ENCODE results near the gene GCAT. TPM values are rescaled to one million over a fixed set of nuclear protein-coding genes. Genes with fewer than 3 reads are reported as not detected.
A peak's percentile ranks its signal among the peaks of the same experiment; 100 is the strongest.

GCAT gene
- total and polyA plus RNA-seq, 10 of the 15 experiments (the other 5 are each of a cell fraction or from before 2014, with no cell fraction given) = 0.95 to 34.3 (median 15.3) TPM

DNA sequence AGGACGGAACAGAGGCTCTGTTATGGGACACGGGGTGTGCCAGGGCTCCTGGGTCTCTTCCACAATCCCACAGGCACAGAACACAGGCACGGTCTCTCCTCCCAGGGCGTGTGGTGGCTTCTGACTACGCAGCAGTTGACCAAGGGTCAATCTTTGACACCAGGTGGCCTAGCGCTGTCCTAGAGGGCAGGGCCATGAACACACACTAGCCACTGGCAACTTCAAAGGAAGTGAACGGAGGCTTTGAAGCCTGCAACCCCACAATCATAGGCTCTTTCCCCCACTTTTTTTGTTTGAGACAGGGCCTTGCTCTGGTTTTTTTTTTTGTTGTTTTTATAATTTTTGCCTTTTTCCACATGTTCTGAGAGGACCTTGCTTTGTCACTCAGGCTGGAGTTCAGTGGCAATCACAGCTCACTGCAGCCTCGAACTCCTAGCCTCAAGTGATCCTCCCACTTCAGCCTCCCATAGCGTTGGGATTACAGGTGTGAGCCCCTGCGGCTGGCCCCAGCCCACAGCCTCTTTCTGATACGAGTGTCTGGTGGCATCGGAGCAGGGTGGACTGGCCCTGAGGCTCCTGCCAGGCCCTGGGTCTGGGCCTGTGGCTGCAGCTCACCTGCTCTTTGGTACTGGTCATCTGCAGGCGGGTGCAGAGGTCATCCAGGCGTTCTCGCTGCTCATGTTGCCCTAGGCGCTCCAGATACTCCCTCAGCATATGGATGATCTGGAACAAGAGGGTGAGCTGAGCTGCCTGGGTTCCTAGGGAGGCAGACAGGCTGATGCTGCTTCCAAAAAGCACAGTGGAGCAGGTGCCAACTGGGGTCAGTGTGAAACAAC is 24.5 kb downstream of the GCAT start (continued):
- TF ChIP-seq MYC (IDR thresholded peaks at IDR 0.05; ENCODE audit: insufficient read depth, insufficient read length, insufficient replicate concordance, low read length, severe bottlenecking) = no peak

GRCh38 chr22:37842015-37842793 is 34.5 kb downstream of the GCAT start:
- H3K9me3 ChIP-seq (replicated peaks; ENCODE audit: control insufficient read depth, insufficient read depth, low read length) = no peaks in the 10 kb centered on the region; the same call in 1 of the 3 replicates
- ChIA-PET SMC1A (ENCODE audit: uncharacterized antibody, unreplicated experiment) (interaction anchor here (1.0 kb wide), 1 partner anchor 8 kb away, joined by 4 read pairs; no protein-coding TSS in a partner anchor), RAD21 (ENCODE audit: unreplicated experiment) (interaction anchor here (0.8 kb wide), 1 partner anchor 59 kb away, joined by 3 read pairs; no protein-coding TSS in a partner anchor), CTCF (interaction anchor here (0.8 to 4.6 kb wide), 6 partner anchors 10 to 250 kb away, joined by 3 to 32 read pairs (median 3); no protein-coding TSS in a partner anchor), POLR2A (interaction anchor here (0.9 to 1.2 kb wide), 2 partner anchors 15 to 35 kb away, joined by 3 to 4 read pairs; partner anchors contain the start of gene GCAT)
- H2AFZ ChIP-seq (ENCODE audit: control insufficient read depth, low read depth, low read length) = no peak overlapping the region
- FAIRE-seq (no peak), DNase-seq (ENCODE audit: low read depth, low spot score) (no peak), ATAC-seq (no peak)
- in situ Hi-C loops (cut with MboI) (no loop called here), intact Hi-C loops (cut with micrococcal nuclease; ENCODE audit: unreplicated experiment) (loop anchor here (10.0 kb wide), 1 partner anchor 913 kb away; the partner anchor contains the start of gene SUN2)
- 94% methylated on average over 9 of the region's 10 CpGs for WGBS (ENCODE audit: insufficient coverage, insufficient replicate concordance, low lambda C conversion rate, missing lambda C conversion rate)
- H3K36me3 ChIP-seq (ENCODE audit: control insufficient read depth in 2 of 2, insufficient read depth in 2 of 2, low read length in 1 of 2) = peaks cover 3 to 4% of the 10 kb centered on the region in 2 experiments; a peak in 3 of 4 replicates
- peak overlapping the region; percentile 48; the same call in 1 of the 2 replicates for H3K4me2 ChIP-seq (ENCODE audit: control insufficient read depth, insufficient read depth)
- no peaks in the 10 kb centered on the region for H4K20me1 ChIP-seq (ENCODE audit: control insufficient read depth, insufficient read depth)
- no peak overlapping the region for H3K9ac ChIP-seq (ENCODE audit: control insufficient read depth, insufficient read depth, low read length)
- H3K4me3 ChIP-seq = peak overlapping the region; percentile 86
- TSS peak; percentile 57 for BruUV-seq (replicated peaks)
- peaks cover 4% of the 10 kb centered on the region; the same call in 1 of the 2 replicates for H3K4me1 ChIP-seq (ENCODE audit: control insufficient read depth, insufficient read depth, low read length)
- H3K27me3 ChIP-seq (replicated peaks in 1 of 2; ENCODE audit: control insufficient read depth in 2 of 2, insufficient read depth in 2 of 2, low read length in 1 of 2) = no peaks in the 10 kb centered on the region
- peaks cover 16% of the 10 kb centered on the region for H3K79me2 ChIP-seq (ENCODE audit: control insufficient read depth, insufficient read depth, low read length)
- H3K27ac ChIP-seq (ENCODE audit: control insufficient read depth, insufficient read depth) = no peak overlapping the region
- TF ChIP-seq ESRRA (IDR thresholded peaks at IDR 0.05; ENCODE audit: low read length) (no peak), EZH2 (IDR thresholded peaks at IDR 0.05; ENCODE audit: borderline replicate concordance, control insufficient read depth, low read depth, low read length) (no peak), MYC (IDR thresholded peaks at IDR 0.05; ENCODE audit: insufficient read depth, insufficient read length, insufficient replicate concordance, low read length, severe bottlenecking) (no peak), RBBP5 (conservative IDR thresholded peaks at IDR 0.05) (no peak), USF2 (IDR thresholded peaks at IDR 0.05; ENCODE audit: borderline replicate concordance, low read depth, low read length) (no peak), SUZ12 (IDR thresholded peaks at IDR 0.05; ENCODE audit: unreplicated experiment) (no peak), BMI1 (IDR thresholded peaks at IDR 0.05; ENCODE audit: borderline replicate concordance) (no peak), E4F1 (IDR thresholded peaks at IDR 0.05; ENCODE audit: borderline replicate concordance, partially characterized antibody) (no peak), POU2F2 (IDR thresholded peaks at IDR 0.05; ENCODE audit: borderline replicate concordance, low read depth, low read length) (no peak), RELB (IDR thresholded peaks at IDR 0.05; ENCODE audit: low read depth) (no peak), PAX8 (IDR thresholded peaks at IDR 0.05) (no peak), CREM (IDR thresholded peaks at IDR 0.05; ENCODE audit: low read depth) (no peak), ZZZ3 (IDR thresholded peaks at IDR 0.05; ENCODE audit: control insufficient read depth, insufficient read length, low read depth) (no peak), KDM1A (IDR thresholded peaks at IDR 0.05; ENCODE audit: borderline replicate concordance) (no peak)

Measured in GM12878 (cell line).